VCaP (cell line): ENCODE measurements around the gene P3H2.

Source experiments
- H3K27ac ChIP-seq: fragments of 450-650 bp; 2 replicates; pipeline ENCODE4 v1.5.1; 2017
- TF ChIP-seq, protein P1 (sequence below): fragments of 450-650 bp; conservative IDR thresholded peaks from 2 replicates; pipeline ENCODE4 v1.5.1; 2017; ENCODE audit warnings: mild to moderate bottlenecking, moderate library complexity

P3H2 gene

DNA sequence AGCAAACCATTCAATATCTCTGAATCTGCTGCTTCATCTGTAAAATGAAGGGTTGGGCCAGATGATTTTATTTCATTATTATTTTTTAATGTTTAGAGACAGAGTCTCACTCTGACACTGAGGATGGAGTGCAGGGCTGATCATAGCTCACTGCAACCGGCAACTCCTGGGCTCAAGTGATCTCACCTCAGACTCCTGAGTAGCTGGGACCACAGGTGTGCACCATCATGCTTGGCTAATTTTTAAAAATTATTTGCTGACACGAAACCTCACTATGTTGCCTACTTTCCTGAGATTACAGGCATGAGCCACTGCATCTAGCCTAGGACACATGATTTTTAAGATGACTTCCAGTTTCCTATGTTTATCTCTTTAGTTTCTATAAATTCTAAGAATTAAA is 105.8 kb downstream of the P3H2 start:
- H3K27ac ChIP-seq: no peak overlapping the region
- TF ChIP-seq, protein P1, sequence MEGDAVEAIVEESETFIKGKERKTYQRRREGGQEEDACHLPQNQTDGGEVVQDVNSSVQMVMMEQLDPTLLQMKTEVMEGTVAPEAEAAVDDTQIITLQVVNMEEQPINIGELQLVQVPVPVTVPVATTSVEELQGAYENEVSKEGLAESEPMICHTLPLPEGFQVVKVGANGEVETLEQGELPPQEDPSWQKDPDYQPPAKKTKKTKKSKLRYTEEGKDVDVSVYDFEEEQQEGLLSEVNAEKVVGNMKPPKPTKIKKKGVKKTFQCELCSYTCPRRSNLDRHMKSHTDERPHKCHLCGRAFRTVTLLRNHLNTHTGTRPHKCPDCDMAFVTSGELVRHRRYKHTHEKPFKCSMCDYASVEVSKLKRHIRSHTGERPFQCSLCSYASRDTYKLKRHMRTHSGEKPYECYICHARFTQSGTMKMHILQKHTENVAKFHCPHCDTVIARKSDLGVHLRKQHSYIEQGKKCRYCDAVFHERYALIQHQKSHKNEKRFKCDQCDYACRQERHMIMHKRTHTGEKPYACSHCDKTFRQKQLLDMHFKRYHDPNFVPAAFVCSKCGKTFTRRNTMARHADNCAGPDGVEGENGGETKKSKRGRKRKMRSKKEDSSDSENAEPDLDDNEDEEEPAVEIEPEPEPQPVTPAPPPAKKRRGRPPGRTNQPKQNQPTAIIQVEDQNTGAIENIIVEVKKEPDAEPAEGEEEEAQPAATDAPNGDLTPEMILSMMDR: no peak

DNA sequence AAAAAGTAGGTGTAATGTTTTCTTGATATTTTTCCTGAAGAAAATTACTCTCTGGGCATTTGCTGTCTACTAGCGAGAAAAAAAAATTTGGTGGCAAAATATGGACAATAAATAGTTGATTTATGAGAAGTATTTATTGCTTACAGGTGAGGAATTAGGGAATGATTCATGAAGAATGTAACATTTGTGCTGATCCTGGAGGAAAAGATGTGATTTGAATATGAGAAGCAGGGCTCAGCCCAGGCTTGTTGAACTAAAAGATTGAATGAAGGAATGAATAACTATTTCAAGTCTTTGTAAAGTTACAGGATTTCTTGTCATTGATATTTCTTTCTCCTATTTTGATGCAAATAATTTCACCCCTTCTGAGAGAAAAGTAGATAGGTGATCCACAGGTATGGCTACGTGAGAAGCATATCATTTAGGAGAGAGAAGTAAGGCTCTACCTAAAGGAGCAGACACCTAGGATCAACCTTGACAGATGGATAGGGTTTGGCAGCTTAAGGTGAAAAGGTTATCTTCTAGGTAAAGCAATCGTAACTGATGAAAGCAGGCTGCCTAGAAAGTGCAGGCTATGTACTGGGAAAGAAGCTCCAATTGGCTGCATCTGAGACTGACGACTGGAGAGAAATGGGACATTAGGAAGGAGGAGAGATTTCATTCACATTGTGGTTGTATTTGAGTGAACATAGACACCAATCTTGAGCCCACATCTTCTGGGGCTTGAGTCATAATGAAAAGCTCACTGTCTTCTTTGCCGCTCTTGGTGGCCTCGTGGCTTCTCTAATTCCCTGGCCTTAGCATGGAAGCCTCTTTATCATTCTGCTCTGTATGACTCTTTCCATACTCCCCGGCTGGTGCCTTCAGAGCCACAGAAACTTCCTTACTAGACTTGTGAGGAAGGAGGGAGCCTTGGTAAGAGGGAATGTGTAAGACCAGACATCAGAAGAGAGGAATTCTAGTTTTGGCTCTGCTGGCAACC is 106.5 kb downstream of the P3H2 start:
- H3K27ac ChIP-seq: no peak overlapping the region

DNA sequence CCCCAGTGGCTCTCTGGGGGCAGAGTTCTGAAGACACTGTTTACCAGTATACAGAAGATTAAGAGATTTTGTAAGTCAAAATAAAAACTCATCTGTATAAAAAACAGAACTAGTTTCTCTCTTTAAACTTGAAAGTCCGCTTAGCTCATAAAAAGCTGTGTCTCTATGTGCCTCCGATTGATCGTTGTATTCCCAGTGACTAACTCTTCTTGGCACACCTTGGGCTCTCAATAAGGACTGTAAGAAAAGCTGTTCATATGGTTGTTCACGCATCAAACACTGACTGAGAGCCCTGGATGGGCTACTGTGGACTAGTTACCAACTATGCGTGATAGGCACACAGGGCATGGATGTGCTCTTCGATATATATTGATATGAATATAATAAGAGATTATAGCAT is 107.9 kb downstream of the P3H2 start:
- no peak overlapping the region for H3K27ac ChIP-seq
- TF ChIP-seq, protein P1: no peak

More for the DNA sequence above, 106.5 kb downstream of the P3H2 start:
- TF ChIP-seq, protein P1: no peak

DNA sequence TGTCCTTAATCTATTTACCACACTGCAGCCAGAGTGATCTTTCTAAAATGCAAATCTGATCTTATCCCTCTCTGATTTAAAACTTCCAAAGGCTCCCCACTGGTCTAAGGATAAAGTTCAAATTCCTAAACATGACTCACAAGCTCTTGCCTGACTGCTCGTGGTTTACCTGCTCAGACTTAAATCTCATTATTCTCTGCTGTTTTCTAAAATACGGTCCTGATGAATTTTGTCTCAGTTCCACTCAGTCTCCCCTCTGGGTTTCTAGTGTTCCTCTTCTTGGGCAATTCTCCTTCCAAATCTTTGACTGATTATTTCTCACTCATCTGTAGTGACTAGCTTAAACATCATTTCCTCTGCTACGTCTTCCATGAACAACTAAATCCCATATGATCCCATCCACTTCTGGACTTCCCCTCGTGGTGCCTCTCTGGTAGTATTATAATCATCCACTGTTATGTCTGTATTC is 108.3 kb downstream of the P3H2 start:
- H3K27ac ChIP-seq: no peak overlapping the region
- TF ChIP-seq, protein P1: no peak

DNA sequence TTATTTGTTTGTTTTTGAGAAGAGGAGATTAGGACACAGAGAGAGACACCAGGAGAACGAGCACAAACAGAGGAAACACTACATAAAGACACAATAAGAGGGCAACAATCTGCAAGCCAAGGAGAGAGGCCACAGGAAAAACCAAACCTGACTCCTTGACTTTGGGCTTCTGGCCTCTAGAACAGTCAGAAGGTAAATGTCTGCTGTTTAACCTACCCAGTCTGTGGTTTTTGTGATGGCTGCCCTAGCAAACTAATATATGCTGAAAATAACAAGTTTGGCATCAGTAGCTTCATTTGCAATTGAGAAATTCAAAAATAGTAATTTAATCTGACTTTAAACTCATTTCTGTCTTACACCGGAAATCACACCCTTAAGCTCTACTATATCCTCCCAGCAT is 110.2 kb downstream of the P3H2 start:
- TF ChIP-seq, protein P1: no peak
- no peak overlapping the region for H3K27ac ChIP-seq

DNA sequence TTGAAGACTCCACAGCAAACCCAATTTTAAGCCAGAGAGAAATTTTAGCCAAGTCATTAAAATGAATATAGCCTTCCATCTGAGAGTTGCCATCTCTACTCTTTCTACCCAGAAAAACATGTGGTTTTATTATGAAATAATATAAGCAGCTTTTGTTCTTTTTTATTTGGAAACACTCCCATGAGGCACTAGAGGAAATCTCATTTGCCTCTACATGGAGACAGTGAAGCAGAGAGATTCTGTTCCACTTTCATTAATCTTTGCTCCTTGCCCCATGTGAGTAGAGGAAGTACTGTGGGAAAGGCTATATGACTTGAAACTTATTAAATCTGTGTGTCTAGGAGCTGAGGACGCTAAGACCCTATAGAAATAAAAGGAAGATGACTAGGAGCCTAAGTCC is 111.1 kb downstream of the P3H2 start:
- H3K27ac ChIP-seq: no peak overlapping the region
- TF ChIP-seq, protein P1: no peak

DNA sequence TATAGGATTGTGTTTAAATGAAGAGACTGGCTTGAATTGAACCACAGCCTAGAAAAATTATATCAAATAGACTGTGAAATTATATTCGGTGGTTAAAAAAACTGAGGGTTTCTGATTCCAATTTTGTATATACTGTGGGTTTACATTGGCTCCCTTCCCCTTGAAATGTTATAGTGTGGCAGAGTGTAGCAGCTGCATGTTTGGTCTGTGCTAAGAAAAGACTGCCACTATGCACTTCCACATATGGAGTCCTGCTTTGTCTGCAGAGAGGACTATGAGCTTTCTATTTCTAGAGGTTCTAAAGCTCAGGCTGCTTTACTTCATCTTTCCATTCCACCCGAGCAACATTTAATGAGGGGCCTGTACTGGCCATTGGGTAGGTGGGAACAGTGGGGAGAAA is 112.3 kb downstream of the P3H2 start:
- H3K27ac ChIP-seq: no peak overlapping the region
- TF ChIP-seq, protein P1: no peak
